Mesendoderm (in vitro differentiated cells): ENCODE measurements around the gene FAM170B.

ENCODE experiments used
- DNase-seq: peaks from one replicate; pipeline ENCODE4 v3.0.0; 2013
- H2AK5ac ChIP-seq: 2 replicates; pipeline ENCODE4 v1.6.1; 2013; ENCODE audit warnings: low read length, inconsistent platforms
- H2BK120ac ChIP-seq: 2 replicates; pipeline ENCODE4 v1.6.1; 2013; ENCODE audit warnings: low read depth, mild to moderate bottlenecking, low read length, moderate library complexity, mixed read lengths
- H2BK15ac ChIP-seq: replicated peaks from 2 replicates; pipeline ENCODE4 v1.6.1; 2013; ENCODE audit warnings: low read depth, mild to moderate bottlenecking, moderate library complexity
- H2BK5ac ChIP-seq: 2 replicates; pipeline ENCODE4 v1.6.1; 2013; ENCODE audit warnings: low read length, inconsistent platforms
- H3K18ac ChIP-seq: 2 replicates; pipeline ENCODE4 v1.6.1; 2013; ENCODE audit warnings: mild to moderate bottlenecking, low read length, mixed read lengths
- H3K23ac ChIP-seq: one replicate; pipeline ENCODE4 v1.6.1; 2013; ENCODE audit warnings: low read length
- H3K27ac ChIP-seq: 2 replicates; pipeline ENCODE4 v1.5.1; 2013; ENCODE audit warnings: low read depth, mild to moderate bottlenecking, inconsistent platforms, low read length, moderate library complexity
- H3K27me3 ChIP-seq: 2 replicates; pipeline ENCODE4 v1.6.1; 2013; ENCODE audit warnings: low read length, control low read depth, mild to moderate bottlenecking, inconsistent platforms; ENCODE audit not compliant: insufficient read depth, poor library complexity
- H3K36me3 ChIP-seq: 2 replicates; pipeline ENCODE4 v1.6.1; 2013; ENCODE audit warnings: low read length, inconsistent platforms; ENCODE audit not compliant: control insufficient read depth, insufficient read depth
- H3K4ac ChIP-seq: one replicate; pipeline ENCODE4 v1.6.1; 2013; ENCODE audit warnings: low read depth, mild to moderate bottlenecking, low read length, moderate library complexity
- H3K4me1 ChIP-seq: 2 replicates; pipeline ENCODE4 v1.6.1; 2013; ENCODE audit warnings: low read depth, low read length, inconsistent platforms; ENCODE audit not compliant: control insufficient read depth
- H3K4me2 ChIP-seq: 2 replicates; pipeline ENCODE4 v1.6.1; 2013; ENCODE audit warnings: low read length
- H3K4me3 ChIP-seq: 2 replicates; pipeline ENCODE4 v1.5.1; 2013; ENCODE audit warnings: mild to moderate bottlenecking, low read length
- H3K56ac ChIP-seq: one replicate; pipeline ENCODE4 v1.6.1; 2013; ENCODE audit warnings: low read length
- H3K79me1 ChIP-seq: 2 replicates; pipeline ENCODE4 v1.6.1; 2013; ENCODE audit warnings: low read length, inconsistent platforms
- H3K79me2 ChIP-seq: 2 replicates; pipeline ENCODE4 v1.6.1; 2013; ENCODE audit warnings: mild to moderate bottlenecking, low read length; ENCODE audit not compliant: control insufficient read depth, insufficient read depth
- H3K9ac ChIP-seq: 2 replicates; pipeline ENCODE4 v1.6.1; 2013; ENCODE audit warnings: low read length, inconsistent platforms
- H4K5ac ChIP-seq: one replicate; pipeline ENCODE4 v1.6.1; 2013; ENCODE audit warnings: low read length
- H4K8ac ChIP-seq: one replicate; pipeline ENCODE4 v1.6.1; 2013; ENCODE audit warnings: low read depth, mild to moderate bottlenecking, control low read depth, low read length, moderate library complexity
- WGBS: extraction: QIAGEN DNeasy Blood & Tissue Kit; methylation state at CpG from one replicate; pipeline ENCODE4 v1.1.7; 2013; ENCODE audit warnings: low lambda C conversion rate, missing lambda C conversion rate; ENCODE audit not compliant: insufficient coverage; ENCODE audit errors: extremely low coverage; 5-methylcytosine and 5-hydroxymethylcytosine counted together

Gene FAM170B

GRCh38 chr10:49170632-49171325 lies 37.0 kb upstream of the FAM170B start:
- Histone ChIP-seq H3K79me2 (no peaks in the 10 kb centered on the region), H3K27me3 (no peaks in the 10 kb centered on the region), H3K4me2 (no peak overlapping the region), H3K79me1 (no peaks in the 10 kb centered on the region), H2BK15ac (no peak overlapping the region), H2BK5ac (no peak overlapping the region), H3K56ac (no peak overlapping the region), H2BK120ac (no peak overlapping the region), H3K9ac (no peak overlapping the region), H3K4me3 (no peak overlapping the region), H4K8ac (no peak overlapping the region), H3K23ac (no peak overlapping the region), H3K18ac (no peak overlapping the region), H3K36me3 (no peaks in the 10 kb centered on the region), H2AK5ac (no peak overlapping the region), H4K5ac (no peak overlapping the region), H3K4me1 (peaks cover 7% of the 10 kb centered on the region), H3K27ac (no peak overlapping the region), H3K4ac (no peak overlapping the region)
- no CpG with 5 or more reads among the region's 6 CpGs for WGBS
- no peak for DNase-seq

GRCh38 chr10:49169776-49170175 lies 36.0 kb upstream of the FAM170B start:
- no peak overlapping the region for H2BK15ac ChIP-seq
- peaks cover 7% of the 10 kb centered on the region for H3K4me1 ChIP-seq
- H3K4ac ChIP-seq = no peak overlapping the region
- H4K8ac ChIP-seq = no peak overlapping the region
- H2AK5ac ChIP-seq = no peak overlapping the region
- no peak overlapping the region for H3K27ac ChIP-seq
- DNase-seq = no peak
- H3K79me2 ChIP-seq = no peaks in the 10 kb centered on the region
- no peaks in the 10 kb centered on the region for H3K79me1 ChIP-seq
- H3K4me3 ChIP-seq = no peak overlapping the region
- H2BK120ac ChIP-seq = no peak overlapping the region
- H3K27me3 ChIP-seq = no peaks in the 10 kb centered on the region
- H3K23ac ChIP-seq = no peak overlapping the region
- H3K9ac ChIP-seq = no peak overlapping the region
- H3K4me2 ChIP-seq = no peak overlapping the region
- no peak overlapping the region for H2BK5ac ChIP-seq
- H3K18ac ChIP-seq = no peak overlapping the region
- no peak overlapping the region for H4K5ac ChIP-seq
- H3K56ac ChIP-seq = no peak overlapping the region
- H3K36me3 ChIP-seq = no peaks in the 10 kb centered on the region
- WGBS = no CpG with 5 or more reads among the region's 4 CpGs

GRCh38 chr10:49168831-49169500 lies 35.1 kb upstream of the FAM170B start:
- no CpG with 5 or more reads among the region's 6 CpGs for WGBS
- H3K27ac ChIP-seq = no peak overlapping the region
- no peak overlapping the region for H3K4me2 ChIP-seq
- no peak overlapping the region for H3K23ac ChIP-seq
- H2BK15ac ChIP-seq = no peak overlapping the region
- H3K18ac ChIP-seq = no peak overlapping the region
- H3K79me2 ChIP-seq = no peaks in the 10 kb centered on the region
- H3K36me3 ChIP-seq = no peaks in the 10 kb centered on the region
- no peak overlapping the region for H3K4me3 ChIP-seq
- H2AK5ac ChIP-seq = no peak overlapping the region
- no peak overlapping the region for H3K4ac ChIP-seq
- no peak overlapping the region for H3K56ac ChIP-seq
- peaks cover 7% of the 10 kb centered on the region for H3K4me1 ChIP-seq
- H3K27me3 ChIP-seq = no peaks in the 10 kb centered on the region
- no peaks in the 10 kb centered on the region for H3K79me1 ChIP-seq
- H3K9ac ChIP-seq = no peak overlapping the region
- no peak overlapping the region for H4K5ac ChIP-seq
- no peak overlapping the region for H4K8ac ChIP-seq
- no peak for DNase-seq
- no peak overlapping the region for H2BK5ac ChIP-seq
- H2BK120ac ChIP-seq = no peak overlapping the region

GRCh38 chr10:49168171-49168540 lies 34.3 kb upstream of the FAM170B start:
- Histone ChIP-seq H3K18ac (no peak overlapping the region), H2AK5ac (no peak overlapping the region), H3K36me3 (no peaks in the 10 kb centered on the region), H3K4me3 (no peak overlapping the region), H3K27ac (no peak overlapping the region), H3K56ac (no peak overlapping the region), H3K4me1 (peaks cover 4% of the 10 kb centered on the region), H3K79me1 (no peaks in the 10 kb centered on the region), H2BK5ac (no peak overlapping the region), H3K79me2 (no peaks in the 10 kb centered on the region), H3K23ac (no peak overlapping the region), H2BK15ac (no peak overlapping the region), H3K9ac (no peak overlapping the region), H3K4ac (no peak overlapping the region), H4K5ac (no peak overlapping the region), H4K8ac (no peak overlapping the region), H3K27me3 (no peaks in the 10 kb centered on the region), H3K4me2 (no peak overlapping the region), H2BK120ac (no peak overlapping the region)
- no peak for DNase-seq
- no CpG with 5 or more reads among the region's 4 CpGs for WGBS

- Histone ChIP-seq H4K5ac (no peak overlapping the region), H3K4me2 (no peak overlapping the region), H2BK15ac (no peak overlapping the region), H2BK5ac (no peak overlapping the region), H3K4ac (no peak overlapping the region), H3K36me3 (no peaks in the 10 kb centered on the region), H3K27ac (no peak overlapping the region), H3K79me1 (no peaks in the 10 kb centered on the region), H3K18ac (no peak overlapping the region), H3K56ac (no peak overlapping the region), H3K9ac (no peak overlapping the region), H3K27me3 (no peaks in the 10 kb centered on the region), H3K79me2 (no peaks in the 10 kb centered on the region), H2BK120ac (no peak overlapping the region), H3K4me1 (peaks cover 2% of the 10 kb centered on the region), H4K8ac (no peak overlapping the region), H3K23ac (no peak overlapping the region), H3K4me3 (no peak overlapping the region), H2AK5ac (no peak overlapping the region)
- DNase-seq = no peak
- no CpG with 5 or more reads among the region's 12 CpGs for WGBS
These were observed 33.8 kb upstream of the FAM170B start for GRCh38 chr10:49167425-49168170.
